HG03520 (cell line): ENCODE data around the gene CTR9.

Experiments
- ATAC-seq: cut with Tn5 transposase; IDR thresholded peaks from one replicate; pipeline ENCODE4 v1.9.1; 2021; ENCODE audit warnings: mild to moderate bottlenecking, moderate library complexity; ENCODE audit not compliant: unreplicated experiment

The CTR9 gene

GRCh38 chr11:10750838-10751580, at the start of gene CTR9:
CTR9 (plus strand) TSS chr11:10751246; CDS start chr11:10751413, 167 bp downstream.
- ATAC-seq, result peak; percentile 88

DNA sequence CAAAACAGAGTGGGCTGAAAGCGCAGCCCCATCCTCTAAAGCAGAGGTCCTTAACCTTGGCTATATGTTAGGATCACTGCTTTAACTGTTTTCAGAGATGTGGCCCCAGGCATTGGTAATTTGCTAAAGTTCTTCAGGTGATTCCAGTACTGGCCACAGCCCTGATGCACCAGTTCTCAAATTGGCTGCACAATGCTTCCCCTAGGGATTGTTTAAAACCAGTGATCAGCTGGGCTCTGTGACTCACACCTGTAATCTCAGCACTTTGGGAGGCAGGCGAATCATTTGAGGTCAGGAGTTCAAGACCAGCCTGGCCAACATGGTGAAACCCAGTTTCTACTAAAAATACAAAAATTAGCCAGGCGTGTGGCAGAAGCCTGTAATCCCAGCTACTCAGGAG, 49.1 kb upstream of the CTR9 start:
- ATAC-seq, result no peak

GRCh38 chr11:10708131-10708530, 42.9 kb upstream of the CTR9 start:
- no peak for ATAC-seq

DNA sequence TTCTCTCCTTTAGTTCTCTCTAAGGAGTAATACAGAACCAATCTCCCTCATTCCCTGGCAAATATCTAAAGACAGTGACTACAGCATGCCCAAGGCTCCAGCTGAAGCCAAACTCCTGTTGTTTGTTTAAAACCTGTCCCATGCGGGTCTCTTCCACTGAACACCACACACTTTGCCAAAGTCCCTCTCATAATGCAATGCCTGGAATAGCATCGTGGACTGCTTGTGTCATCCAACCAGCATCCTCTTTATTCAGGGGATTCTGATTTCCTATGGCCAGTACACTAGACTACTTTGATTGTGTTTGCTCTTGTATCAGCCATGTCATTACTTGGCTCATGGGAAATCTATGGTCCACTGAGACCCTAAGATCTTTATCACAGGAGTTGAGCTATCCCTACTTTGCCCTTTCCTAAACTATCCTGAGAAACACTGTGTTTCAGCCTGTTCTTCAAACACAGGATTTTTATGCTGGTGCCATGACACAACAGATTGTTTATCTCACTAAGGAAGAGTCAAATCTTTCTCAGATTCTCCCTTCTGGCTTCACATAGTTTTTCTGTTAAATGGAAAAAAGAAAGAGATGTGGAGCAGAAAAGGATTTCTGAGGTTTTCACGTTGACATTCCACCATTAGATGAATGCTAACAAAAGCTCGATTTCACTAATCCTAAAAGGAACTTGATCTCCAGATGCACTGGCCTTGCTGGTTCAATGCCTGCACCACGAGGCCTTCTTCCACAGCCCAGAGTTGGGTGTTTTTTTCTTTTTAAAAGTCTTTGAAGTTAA, 41.6 kb upstream of the CTR9 start:
- no peak for ATAC-seq

GRCh38 chr11:10715571-10715970, 35.5 kb upstream of the CTR9 start:
- ATAC-seq, result no peak

DNA sequence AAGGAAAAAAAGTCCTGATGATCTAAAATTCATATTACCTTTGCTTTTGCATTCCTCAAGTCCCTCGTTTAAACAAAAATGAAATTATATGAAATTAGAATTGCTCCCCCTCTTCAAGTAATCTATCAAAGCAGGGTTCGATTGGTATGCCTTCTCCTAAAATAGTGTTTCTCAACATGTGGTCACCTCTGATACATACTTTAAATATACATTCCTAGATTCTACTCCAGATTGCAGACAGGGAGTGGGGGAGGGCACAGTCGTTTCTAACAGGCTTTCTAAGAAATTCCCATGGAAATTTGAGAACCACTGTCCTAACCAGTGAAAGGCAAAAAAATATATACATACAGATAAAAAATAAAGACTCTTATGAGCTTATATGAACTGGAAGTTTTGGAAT, 34.9 kb upstream of the CTR9 start:
- no peak for ATAC-seq

DNA sequence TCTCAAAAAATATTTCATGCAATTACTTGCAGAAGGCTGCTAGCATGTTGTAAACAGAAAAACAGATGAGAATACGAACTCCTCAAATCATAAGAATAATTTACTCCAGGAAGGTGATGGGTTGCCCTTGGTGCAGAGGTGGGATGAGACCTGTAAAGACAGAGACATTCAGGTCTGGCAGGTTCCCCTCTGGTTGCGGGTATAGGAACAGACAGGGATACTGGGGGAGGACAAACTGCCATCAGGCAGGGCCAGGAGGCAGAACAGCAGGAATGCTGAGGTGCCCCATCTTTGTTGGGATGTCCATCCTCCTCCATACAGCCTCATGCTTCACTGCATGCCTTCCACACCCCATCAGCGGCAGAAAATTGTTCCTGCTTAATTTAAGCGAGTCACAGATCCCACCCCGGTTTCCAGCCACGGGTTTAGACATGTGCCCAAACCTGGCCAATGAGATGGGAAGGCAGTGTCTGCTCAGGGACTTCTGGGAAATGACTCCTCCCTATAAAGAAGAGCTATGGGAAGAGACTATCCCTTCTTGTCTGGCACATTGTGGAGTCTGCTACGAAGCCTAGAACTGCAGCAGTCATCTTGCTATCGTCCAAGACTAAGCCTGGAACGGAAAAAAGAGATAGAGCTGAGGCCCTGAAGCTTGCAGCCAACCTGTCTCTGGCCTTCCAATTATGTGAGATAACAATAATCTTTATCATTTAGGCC, 34.3 kb upstream of the CTR9 start:
- no peak for ATAC-seq

GRCh38 chr11:10719616-10720015, 31.4 kb upstream of the CTR9 start:
- no peak for ATAC-seq

GRCh38 chr11:10720881-10721376, 30.1 kb upstream of the CTR9 start:
- ATAC-seq, result no peak

DNA sequence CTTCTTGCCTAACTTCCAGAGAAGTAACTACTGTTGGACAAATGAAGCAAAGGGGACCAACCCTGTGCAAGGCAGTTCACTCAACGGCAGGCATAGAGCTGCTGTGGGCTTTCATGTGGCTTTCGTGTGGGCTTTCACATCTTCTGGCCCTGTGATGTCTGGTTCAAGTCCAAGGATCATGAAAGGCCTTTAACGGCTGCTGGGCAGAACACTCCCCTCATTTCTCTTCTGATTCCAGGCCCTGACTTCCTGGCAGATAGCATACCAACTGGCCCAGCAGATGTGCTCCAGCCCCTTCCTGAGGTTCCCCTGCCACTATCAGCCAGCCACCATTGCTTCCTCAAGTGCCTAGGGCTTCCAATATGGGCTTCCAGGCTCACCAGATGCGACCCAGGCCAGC, 28.7 kb upstream of the CTR9 start:
- ATAC-seq, result no peak

GRCh38 chr11:10725114-10725906, 25.7 kb upstream of the CTR9 start:
- no peak for ATAC-seq

GRCh38 chr11:10725907-10726253, 25.2 kb upstream of the CTR9 start:
- no peak for ATAC-seq

DNA sequence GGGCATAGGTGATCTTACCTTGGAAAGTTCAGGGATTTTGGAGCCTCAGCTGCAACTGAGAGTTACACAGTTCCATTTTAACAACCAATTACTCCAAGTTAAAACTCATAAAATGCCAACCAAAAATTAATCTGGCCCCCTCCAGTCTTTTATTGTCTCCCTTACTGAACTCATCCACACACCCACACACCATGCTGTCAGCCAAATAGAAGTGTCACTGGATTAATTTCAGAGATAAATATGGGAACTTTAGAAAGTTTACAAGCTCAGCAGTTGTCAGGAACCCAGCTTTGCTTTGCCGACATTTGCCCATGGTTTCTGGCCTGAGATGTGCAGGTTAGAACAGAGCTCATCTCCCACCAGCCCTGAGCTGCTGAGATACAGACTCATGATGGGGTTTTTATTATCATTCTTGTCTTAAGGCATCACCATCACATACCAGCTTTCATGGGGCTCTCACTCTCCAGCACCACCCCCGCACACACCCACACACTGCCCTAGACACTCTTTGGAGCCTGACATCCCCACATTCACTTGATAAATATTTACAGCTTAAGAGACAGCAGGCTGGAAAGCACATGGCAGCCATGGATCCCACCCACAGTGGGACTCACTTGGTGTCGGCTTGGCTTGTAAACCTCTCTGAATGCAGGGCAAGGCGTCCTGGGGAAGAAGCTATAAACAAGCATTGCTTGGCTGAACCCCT, 23.7 kb upstream of the CTR9 start:
- no peak for ATAC-seq

DNA sequence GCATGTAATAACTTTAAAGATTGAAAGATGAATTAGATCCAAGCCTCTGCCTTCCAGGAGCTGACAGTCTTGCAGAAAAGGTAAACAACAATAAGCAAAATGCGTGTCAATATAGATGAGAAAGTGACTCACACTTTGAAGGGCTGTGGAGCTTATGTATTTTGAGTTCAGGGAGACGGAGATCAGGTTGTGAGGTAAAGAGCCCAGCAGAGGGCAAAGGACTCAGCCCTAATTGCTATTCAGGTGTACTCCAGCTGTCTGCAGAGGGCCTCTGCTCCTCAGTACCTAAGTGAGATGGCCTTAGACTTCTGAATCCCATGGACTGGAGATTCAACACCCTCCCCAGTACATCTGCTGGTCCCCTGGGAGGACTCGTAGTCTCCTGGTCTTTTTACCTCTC, 22.9 kb upstream of the CTR9 start:
- no peak for ATAC-seq

- no peak for ATAC-seq
Observed at GRCh38 chr11:10728789-10729472, 22.1 kb upstream of the CTR9 start.

DNA sequence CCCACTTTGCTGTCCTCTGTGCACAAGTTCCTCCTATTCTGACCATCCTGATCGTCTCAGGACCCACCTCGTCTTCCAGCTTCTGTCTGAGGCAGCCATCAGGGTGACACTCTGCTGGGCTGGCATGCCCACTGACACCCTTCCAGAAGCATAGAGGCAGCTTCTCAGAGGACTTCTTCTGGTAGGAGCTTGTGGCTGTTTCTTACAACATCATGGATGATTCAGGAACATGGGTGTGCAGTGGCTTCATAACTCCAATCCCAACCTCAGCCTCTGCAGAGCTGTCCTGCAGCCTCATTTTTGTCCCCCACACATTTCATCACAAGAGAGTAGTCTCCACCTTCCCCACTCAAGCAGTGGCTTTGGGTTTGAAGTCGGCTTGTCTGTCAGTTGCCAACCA, 20.9 kb upstream of the CTR9 start:
- no peak for ATAC-seq

GRCh38 chr11:10731064-10731680, 19.9 kb upstream of the CTR9 start:
- no peak for ATAC-seq

DNA sequence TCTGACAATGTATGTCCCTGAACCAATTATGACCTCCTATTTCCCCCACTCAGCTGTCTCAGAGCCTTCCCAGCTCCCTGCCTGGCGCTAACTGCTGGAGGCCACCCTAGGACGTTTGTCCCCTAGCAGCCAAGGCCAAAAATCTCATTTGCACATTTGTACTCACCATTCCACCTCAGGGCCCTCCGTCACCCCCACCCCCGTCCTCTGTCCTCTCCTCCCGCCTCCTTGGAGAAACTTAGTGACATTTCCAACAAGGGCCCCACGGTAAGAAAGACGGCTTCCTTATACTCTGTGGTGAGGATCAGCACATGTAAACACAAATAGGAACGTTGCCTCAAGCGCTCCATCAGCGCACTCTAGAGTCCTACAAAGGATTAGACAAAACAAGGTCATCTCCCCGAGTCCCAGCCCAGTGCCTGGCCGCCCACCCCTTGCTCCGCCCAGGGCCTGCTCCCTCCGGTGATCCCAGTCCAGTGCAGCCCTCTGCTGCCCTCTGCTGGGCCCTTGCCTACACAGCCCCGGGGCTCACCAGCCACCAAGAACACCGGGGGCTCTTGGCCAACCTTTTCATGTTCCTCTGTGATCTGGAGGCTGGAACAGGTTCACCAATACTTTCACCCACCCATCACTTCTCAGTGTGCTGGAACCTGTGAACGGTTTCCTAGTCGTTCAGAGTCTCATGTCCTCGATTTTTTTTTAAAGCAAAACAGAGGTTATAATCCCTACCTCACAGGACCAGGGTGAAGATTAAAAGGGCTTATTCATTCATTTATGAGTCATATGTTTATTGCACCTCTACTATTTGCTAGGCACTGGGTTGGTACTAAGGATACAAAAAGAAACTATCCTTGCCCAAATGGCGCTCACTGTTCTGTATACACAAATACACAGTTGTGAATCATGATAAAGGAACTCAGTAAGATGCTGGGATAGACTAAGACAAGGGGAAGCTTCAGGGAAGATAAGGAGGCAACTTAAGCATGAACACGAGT, 15.3 kb upstream of the CTR9 start:
- peak; percentile 90 for ATAC-seq
